K562 (cell line): ENCODE data around the gene ZFYVE21. TPM values are rescaled to one million over a fixed set of nuclear protein-coding genes. Genes with fewer than 3 reads are reported as not detected.

Source experiments
- ATAC-seq: fragments of 200-7000 bp; cut with Tn5 transposase; 3 replicates; pipeline ENCODE4 v1.9.1; 2020; ENCODE audit warnings: moderate library complexity
- BruUV-seq: library from RNA; stranded (reverse); fragments of 400-500 nt; replicated peaks from 2 replicates; lab custom pipeline; 2021; lab: Mats Ljungman, UMichigan
- CTCF ChIA-PET: fragments of 300-600 bp; formaldehyde crosslinking; extraction: SDS; loops from one replicate; lab custom pipeline; 2021; ENCODE audit warnings: low intra/inter-chr PET ratio; lab: Yijun Ruan, JAX
- POLR2A ChIA-PET: fragments of 300-600, 350-650 bp; sonication (Branson Sonifier 250); formaldehyde crosslinking; extraction: SDS; loops from one replicate; lab custom pipeline; 2021; ENCODE audit warnings: antibody characterized with exemption, inconsistent platforms; lab: Yijun Ruan, JAX
- DNase-seq, 4 experiments: peaks; one replicate each; pipeline versions ENCODE4 v3.0.0 to v3.0.0-alpha.2; 2011 to 2018; ENCODE audit warnings: low spot score in 3 of 4, mixed read lengths in 3 of 4; ENCODE audit errors: extremely low read depth in 1 of 4
- FAIRE-seq: peaks from 2 replicates; lab custom pipeline; 2011; peaks lifted over from hg19 to GRCh38; lab: Jason Lieb, UNC
- H2AFZ ChIP-seq: 2 replicates; pipeline ENCODE4 v1.6.0; 2011; ENCODE audit warnings: low read depth, low read length, control low read depth, inconsistent platforms
- H3K27ac ChIP-seq: fragments of 200-600 bp; 3 replicates; pipeline ENCODE4 v1.8.0; 2011; ENCODE audit warnings: low read depth, mild to moderate bottlenecking, control low read depth, inconsistent platforms, low read length, moderate library complexity, mixed read lengths; ENCODE audit errors: extremely low read depth
- H3K27me3 ChIP-seq, 2 experiments: fragments of 300-600 bp in 1 of 2; 2 replicates in 1 of 2; 3 replicates in 1 of 2; pipeline versions ENCODE4 v1.6.0 to v1.8.0; 2011; ENCODE audit warnings: inconsistent platforms in 2 of 2, low read length in 2 of 2, mild to moderate bottlenecking in 1 of 2, mixed read lengths in 1 of 2, moderate library complexity in 1 of 2; ENCODE audit not compliant: control insufficient read depth in 2 of 2, insufficient read depth in 2 of 2
- H3K36me3 ChIP-seq: fragments of 300-600 bp; 3 replicates; pipeline ENCODE4 v1.8.0; 2011; ENCODE audit warnings: mild to moderate bottlenecking, low read length, inconsistent platforms; ENCODE audit not compliant: control insufficient read depth, insufficient read depth
- H3K4me1 ChIP-seq, 2 experiments: fragments of 200-600 bp in 1 of 2; replicated peaks in 1 of 2; 2 replicates in 1 of 2; 3 replicates in 1 of 2; pipeline versions ENCODE4 v1.5.1 to v1.8.0; 2011; ENCODE audit warnings: inconsistent platforms in 2 of 2, low read length in 2 of 2, mild to moderate bottlenecking in 1 of 2, mixed read lengths in 1 of 2, moderate library complexity in 1 of 2; ENCODE audit not compliant: control insufficient read depth in 2 of 2, insufficient read depth in 2 of 2
- H3K4me2 ChIP-seq: 2 replicates; pipeline ENCODE4 v1.6.1; 2011; ENCODE audit warnings: low read length, control low read depth, inconsistent platforms, mixed read lengths; ENCODE audit not compliant: insufficient read depth
- H3K4me3 ChIP-seq: fragments of 200-600 bp; sonication (generic), shearing (Covaris generic); 2 replicates; pipeline ENCODE4 v1.5.1; 2016; ENCODE audit warnings: control low read depth, inconsistent platforms
- H3K79me2 ChIP-seq: fragments of 200-600 bp; 3 replicates; pipeline ENCODE4 v1.8.0; 2011; ENCODE audit warnings: low read length, inconsistent platforms; ENCODE audit not compliant: control insufficient read depth, insufficient read depth
- H3K9ac ChIP-seq, 2 experiments: 2 replicates each; pipeline versions ENCODE4 v1.6.0 to v1.6.1; 2011; ENCODE audit warnings: low read depth in 2 of 2, low read length in 2 of 2, control low read depth in 1 of 2, inconsistent platforms in 1 of 2, mild to moderate bottlenecking in 1 of 2, mixed read lengths in 1 of 2; ENCODE audit not compliant: insufficient read depth in 1 of 2
- H3K9me1 ChIP-seq: one replicate; pipeline ENCODE4 v1.6.0; 2011; ENCODE audit warnings: inconsistent platforms, mild to moderate bottlenecking, low read length, moderate library complexity; ENCODE audit not compliant: control insufficient read depth, insufficient read depth
- H3K9me3 ChIP-seq: replicated peaks from 2 replicates; pipeline ENCODE4 v1.5.1; 2011; ENCODE audit warnings: low read depth, low read length, inconsistent platforms; ENCODE audit not compliant: control insufficient read depth, insufficient read depth
- H4K20me1 ChIP-seq: replicated peaks from 2 replicates; pipeline ENCODE4 v1.6.1; 2011; ENCODE audit warnings: low read length, inconsistent platforms, mixed read lengths; ENCODE audit not compliant: control insufficient read depth, insufficient read depth
- BRD9 ChIP-seq: fragments of 450-650 bp; IDR thresholded peaks from 2 replicates; pipeline ENCODE4 v1.6.1; 2018; ENCODE audit warnings: low read depth; ENCODE audit not compliant: partially characterized antibody
- LCOR ChIP-seq: sonication (generic); formaldehyde crosslinking; IDR thresholded peaks from 2 replicates; pipeline ENCODE4 v1.8.0; 2022; ENCODE audit warnings: mild to moderate bottlenecking, missing genetic modification reagents
- POLR2G ChIP-seq: fragments of 200-400 bp; formaldehyde crosslinking; IDR thresholded peaks from 2 replicates; pipeline ENCODE4 v1.6.1; 2017; ENCODE audit warnings: low read depth, mild to moderate bottlenecking, antibody characterized with exemption, low read length, moderate library complexity
- RBFOX2 ChIP-seq: fragments of 200-400 bp; formaldehyde crosslinking; IDR thresholded peaks from 2 replicates; pipeline ENCODE4 v1.6.1; 2017; ENCODE audit warnings: low read depth, mild to moderate bottlenecking, low read length, moderate library complexity
- RBM22 ChIP-seq: fragments of 200-400 bp; formaldehyde crosslinking; IDR thresholded peaks from 2 replicates; pipeline ENCODE4 v1.6.1; 2018; ENCODE audit warnings: low read length, low read depth; ENCODE audit not compliant: poor library complexity, severe bottlenecking
- WGBS: fragments of 100-300 bp; shearing (Covaris generic); methylation state at CpG from one replicate; pipeline ENCODE4 v1.1.6; 2016; ENCODE audit warnings: low coverage, mixed read lengths; ENCODE audit not compliant: insufficient coverage; ENCODE audit errors: missing lambda C conversion rate; 5-methylcytosine and 5-hydroxymethylcytosine counted together
- in situ Hi-C: fragments of 300-500 bp; cut with MboI; formaldehyde crosslinking; loops from 4 replicates; pipeline ENCODE4 v1.15.0; 2018; ENCODE audit warnings: inconsistent platforms, mixed read lengths
- intact Hi-C: fragments of 100-400 bp; cut with micrococcal nuclease; formaldehyde crosslinking; loops from 2 replicates; pipeline ENCODE4 v1.14.2; 2022
- polyA plus RNA-seq, 8 experiments: library from polyadenylated mRNA; depleted of rRNA in 4 of 8; stranded (reverse) in 5 of 8; unstranded in 3 of 8; fragments of >200 nt; fragmentation: Nextera tagmentation in 2 of 8; fragmentation: Illumina TruSeq in 1 of 8; extraction: Ambion mirVana in 2 of 8; extraction: Trizol in 1 of 8; gene quantifications; 2 replicates each; pipeline versions ENCODE4 v1.2.1 to v1.2.3, GENCODE V29; 2011 to 2014; ENCODE audit warnings: inconsistent platforms in 1 of 8, missing spikeins in 1 of 8
- total RNA-seq, 7 experiments: library from RNA; depleted of rRNA in 6 of 7; stranded (reverse); fragments of >200 nt in 6 of 7; fragmentation: Illumina TruSeq in 2 of 7; extraction: Trizol in 2 of 7; gene quantifications; 2 replicates each; pipeline versions ENCODE4 v1.2.1 to v1.2.3, GENCODE V29; 2011 to 2021; ENCODE audit warnings: low replicate concordance in 1 of 7

ZFYVE21 gene
- total and polyA plus RNA-seq, 9 of the 15 experiments (the other 6 are each of a cell fraction or from before 2014, with no cell fraction given): 0.90 to 23.1 (median 15.6) TPM

- H4K20me1 ChIP-seq: no peaks in the 10 kb centered on the region; the same call in 1 of the 2 replicates
- intact Hi-C loops: no loop called here
- H2AFZ ChIP-seq: no peak overlapping the region
- no peaks in the 10 kb centered on the region for H3K27me3 ChIP-seq
- no peaks in the 10 kb centered on the region for H3K9me1 ChIP-seq
- CTCF ChIA-PET: no interaction called here
- POLR2A ChIA-PET: interaction anchor here (0.6 to 0.7 kb wide), 2 partner anchors 78 to 176 kb away, joined by 3 to 4 read pairs; no protein-coding TSS in a partner anchor
- peak; percentile 16 for ATAC-seq
- no peak overlapping the region for H3K27ac ChIP-seq
- H3K36me3 ChIP-seq: peaks cover 83% of the 10 kb centered on the region; the same call in 2 of the 3 replicates
- TF ChIP-seq LCOR (CRISPR knock-in tag) (no peak), RBFOX2 (peak; percentile 24; the same call in 1 of the 2 replicates), BRD9 (no peak), POLR2G (peak; percentile 50), RBM22 (peak; percentile 55)
- H3K9ac ChIP-seq: peak overlapping the region in 1 of 2 experiments; percentile 45; a peak in 2 of 4 replicates
- WGBS: 94% methylated on average over 8 of the region's 14 CpGs
- no peaks in the 10 kb centered on the region for H3K79me2 ChIP-seq
- no peak overlapping the region for H3K4me2 ChIP-seq
- FAIRE-seq: no peak
- H3K4me3 ChIP-seq: no peak overlapping the region
- H3K9me3 ChIP-seq: no peaks in the 10 kb centered on the region
- BruUV-seq: no TSS peak
- in situ Hi-C loops: no loop called here
- H3K4me1 ChIP-seq: peaks cover 0 to 31% of the 10 kb centered on the region in 2 experiments; a peak in 2 of 5 replicates
- DNase-seq: no peak
Measured at GRCh38 chr14:103697603-103698379, 17.8 kb upstream of the ZFYVE21 start.
